HCEC 1CT (cell line): ENCODE data around the gene SERINC3.

Source experiments
- DNase-seq: peaks from one replicate; pipeline ENCODE4 v3.0.0-alpha.2; 2017

The SERINC3 gene

DNA sequence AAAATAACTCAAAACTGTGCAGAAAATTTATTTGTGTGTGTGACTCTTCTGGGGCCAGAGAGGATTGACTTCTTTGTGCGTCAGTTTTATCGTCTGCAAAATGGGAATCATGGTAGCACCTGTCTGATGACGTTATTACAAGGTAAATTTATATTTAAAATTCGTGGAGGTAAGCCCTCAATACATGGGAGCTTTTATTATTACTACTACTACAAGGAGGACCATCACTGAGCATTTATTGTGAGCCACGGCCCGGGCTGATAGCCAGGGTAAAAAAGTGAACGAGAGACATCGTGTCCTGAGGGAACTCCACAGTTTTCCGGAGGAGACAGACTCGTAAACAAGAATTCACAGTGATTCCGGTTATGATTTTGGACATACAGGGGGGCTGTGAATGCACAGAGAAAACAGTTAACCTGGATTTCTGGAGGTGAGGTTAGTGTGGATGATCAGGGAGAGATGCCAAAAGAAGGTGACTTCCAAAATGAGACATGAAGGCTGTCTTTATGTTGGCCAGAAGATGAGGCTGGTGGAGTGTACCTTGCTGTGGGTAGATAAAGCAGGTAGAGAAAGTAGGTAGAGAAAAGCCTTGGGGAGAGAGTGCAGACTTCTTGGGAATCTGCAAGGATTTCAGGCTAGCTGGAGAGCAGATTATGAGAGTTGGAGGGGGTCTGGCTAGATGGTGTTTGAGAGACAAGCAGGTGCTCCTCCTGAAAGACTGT is 10.6 kb upstream of the SERINC3 start:
- DNase-seq, result no peak

DNA sequence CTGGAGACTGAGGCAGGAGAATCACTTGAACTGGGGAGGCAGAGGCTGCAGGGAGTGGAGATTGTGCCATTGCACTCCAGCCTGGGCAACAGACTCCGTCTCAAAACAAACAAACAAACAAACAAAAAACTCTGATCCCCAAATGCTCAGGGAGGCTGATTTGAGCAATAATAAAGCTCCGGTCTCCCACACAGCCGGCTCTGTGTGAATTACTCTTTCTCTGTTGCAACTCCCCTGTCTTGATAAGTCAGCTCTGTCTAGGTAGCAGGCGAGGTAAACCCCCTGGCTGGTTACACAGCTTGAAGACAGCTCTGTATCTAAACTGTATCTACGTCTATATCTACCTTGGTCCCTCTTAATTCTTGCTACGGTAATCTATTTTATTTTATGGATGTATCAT is 6.4 kb upstream of the SERINC3 start:
- no peak for DNase-seq

DNA sequence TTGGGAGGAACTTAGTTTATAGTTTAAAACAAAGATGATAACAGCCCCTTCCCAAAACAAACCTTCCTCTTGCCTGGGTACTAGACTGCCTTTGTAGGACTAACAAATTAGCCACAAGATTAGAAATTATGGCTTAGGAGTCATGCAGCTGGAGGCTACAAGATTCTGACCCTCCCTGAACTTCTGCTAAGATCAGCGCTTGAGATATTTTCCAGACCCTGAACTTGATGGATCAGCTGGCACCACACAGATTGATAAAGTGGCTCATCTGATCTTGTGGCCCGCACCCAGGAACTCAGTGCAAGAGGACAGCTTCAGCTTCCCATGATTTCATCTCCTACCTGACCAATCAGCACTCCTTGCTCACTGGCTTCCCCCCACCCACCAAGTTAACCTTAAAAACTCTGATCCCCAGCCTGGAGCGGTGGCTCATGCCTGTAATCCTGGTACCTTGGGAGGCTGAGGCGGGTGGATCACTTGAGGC is 5.9 kb upstream of the SERINC3 start:
- no peak for DNase-seq

DNA sequence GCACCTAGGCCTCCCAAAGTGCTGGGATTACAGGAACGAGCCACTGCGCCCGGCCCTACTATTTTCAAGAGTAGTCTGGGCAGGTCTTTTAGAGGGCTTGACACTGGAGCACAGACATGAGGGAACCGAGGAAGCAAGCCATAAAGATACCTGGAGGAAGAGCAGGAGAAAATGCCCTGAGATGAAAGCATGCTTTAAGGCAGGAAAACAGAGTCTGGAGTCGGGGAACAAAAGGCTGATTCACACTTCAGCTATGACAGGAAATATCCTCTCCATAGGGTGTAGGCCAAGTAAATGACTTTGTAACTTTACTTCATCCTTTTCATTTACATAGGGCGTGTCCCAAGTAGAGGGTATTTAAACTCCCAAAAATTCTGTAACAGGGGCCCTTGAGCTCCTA is 4.3 kb upstream of the SERINC3 start:
- DNase-seq, result peak; percentile 70

DNA sequence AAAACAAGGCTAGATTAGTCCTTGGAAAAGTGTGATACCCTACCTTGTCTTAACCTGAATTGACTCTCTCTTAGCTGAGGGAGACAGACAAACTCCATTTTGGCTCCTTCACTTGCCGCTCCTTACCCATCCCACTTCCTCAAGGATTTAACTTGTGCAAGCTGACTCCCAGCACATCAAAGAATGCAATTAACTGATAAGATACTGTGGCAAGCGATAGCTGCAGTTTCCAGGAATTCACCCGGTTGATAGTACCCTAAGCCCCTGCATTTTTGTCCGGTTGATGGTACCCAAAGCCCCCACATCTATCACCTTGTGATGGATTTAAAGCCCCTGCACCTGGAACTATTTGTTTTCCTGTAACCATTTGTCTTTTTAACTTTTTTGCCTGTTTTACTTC is 1.9 kb upstream of the SERINC3 start:
- no peak for DNase-seq

DNA sequence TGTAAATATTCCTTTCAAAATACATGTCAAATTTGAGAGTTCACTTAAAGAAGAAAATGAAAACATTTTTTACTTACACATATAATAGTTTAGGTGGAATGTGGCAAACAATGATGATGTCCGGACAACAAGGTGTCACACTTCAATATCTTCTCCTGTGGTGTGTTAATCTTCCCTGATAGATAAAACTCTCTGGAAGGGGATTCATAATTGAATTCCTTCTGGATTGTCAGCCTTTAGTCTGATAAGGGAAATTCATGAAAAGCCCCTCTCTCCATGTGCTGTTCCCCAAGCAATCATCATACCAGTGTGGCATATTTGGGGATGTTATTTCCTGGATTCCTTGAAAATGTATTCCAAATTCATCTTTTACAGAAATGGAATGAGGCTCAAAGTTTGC is 971 bp upstream of the SERINC3 start:
- DNase-seq, result no peak

DNA sequence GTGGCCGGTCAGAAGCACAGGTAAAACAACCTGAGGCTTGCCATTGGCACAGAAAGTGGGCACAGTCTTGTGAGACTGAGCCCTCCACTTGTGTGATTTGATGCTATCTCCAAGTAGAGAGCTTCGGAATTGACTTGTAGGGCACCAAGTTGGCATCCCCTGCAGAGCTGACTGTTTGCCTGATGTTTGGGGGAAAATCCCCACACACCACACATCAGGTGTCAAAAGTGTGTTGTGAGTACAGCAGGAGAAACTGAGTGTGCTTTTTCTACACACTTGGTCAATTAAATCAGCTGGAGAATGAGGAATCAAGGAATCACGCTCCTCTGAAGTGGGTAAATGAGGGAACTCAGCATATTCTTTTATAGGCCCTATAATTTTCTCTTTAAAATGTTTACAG is 989 bp downstream of the SERINC3 start:
- no peak for DNase-seq

DNA sequence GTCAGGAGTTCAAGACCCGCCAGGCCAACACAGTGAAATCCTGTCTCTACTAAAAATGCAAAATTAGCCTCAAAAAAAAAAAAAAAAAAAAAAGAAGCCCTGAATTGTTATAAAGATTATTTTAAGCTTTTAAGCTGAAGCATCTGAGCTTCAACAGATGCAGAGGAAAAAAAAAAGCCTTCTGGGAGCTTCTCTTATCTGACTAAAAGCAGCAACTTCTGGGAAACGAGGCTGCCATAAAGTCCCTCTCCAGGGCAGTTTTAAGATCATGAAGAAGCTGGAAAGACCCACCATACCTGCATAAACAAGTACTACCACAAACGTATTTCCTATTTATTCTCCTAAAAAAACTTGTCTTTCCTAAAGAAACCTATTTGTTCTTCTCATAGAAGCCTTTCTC is 3.6 kb downstream of the SERINC3 start:
- DNase-seq, result no peak

DNA sequence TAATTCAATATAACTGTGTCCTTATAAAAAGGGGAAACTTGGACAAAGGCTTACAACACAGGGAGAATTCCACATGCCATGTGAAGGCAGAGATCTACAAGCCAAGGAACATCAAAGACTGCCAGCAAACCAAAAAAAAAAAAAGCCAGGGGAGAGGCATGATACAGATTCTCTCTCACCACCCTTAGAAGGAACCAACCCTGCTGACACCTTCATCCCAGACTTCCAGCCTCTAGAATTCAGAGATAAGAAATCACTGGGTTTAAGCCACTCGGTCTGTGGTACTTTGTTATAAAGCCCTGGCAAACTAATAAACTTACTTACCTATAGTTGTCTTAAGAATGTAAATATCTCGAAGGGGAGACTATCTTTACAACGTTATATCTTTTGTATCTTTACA is 4.4 kb downstream of the SERINC3 start:
- DNase-seq, result no peak

DNA sequence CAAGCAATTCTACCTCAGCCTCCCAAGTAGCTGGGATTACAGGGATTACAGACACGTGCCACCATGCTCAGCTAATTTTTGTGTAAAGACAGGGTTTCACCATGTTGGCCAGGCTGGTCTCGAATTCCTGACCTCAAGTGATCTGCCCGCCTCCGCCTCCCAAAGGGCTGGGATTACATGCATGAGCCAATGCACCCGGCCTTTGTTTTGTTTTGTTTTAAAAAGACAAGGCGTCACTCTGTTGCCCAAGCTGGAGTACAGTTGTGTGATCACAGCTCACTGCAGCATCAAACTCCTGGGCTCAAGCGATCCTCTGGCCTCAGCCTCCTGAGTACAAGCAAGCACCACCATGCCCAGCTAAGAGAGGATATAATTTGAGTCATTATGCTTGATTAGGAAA is 5.4 kb downstream of the SERINC3 start:
- DNase-seq, result no peak

DNA sequence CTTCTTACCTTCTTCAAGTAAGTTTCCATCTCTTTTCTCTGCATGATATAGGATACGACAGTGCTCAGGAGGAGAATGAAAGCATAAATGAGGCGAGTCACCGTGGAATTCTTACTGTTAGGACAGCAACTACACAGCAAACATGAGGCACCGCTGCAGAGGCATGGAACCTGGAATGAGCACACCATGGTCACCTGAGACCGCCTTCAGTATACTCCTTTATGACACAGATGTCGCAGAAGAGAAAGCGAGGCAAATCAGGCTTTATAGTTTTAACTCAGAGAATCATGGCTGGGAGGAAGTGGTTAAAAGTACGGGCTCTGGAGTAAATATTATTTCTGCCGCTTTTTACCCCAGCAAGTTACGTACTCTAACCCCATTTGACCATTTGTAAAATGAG is 8.0 kb downstream of the SERINC3 start:
- DNase-seq, result no peak

DNA sequence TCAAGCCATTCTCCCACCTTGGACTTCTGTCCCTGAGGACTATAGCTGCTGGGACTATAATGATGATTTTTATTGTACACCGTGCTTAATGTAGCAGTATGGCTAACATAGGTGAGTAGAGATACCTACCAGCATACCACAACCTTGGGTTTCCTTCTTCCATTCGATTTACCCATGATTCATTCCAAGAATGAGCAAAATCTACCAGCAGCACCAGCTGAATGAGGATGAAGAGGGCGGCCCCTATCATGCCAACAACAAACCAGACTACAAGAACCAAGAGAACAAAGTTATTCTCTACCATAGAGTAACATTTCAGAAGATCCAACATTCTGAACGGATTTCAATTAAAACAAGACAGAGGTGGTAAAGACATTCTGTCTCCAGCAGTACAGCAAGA is 12.1 kb downstream of the SERINC3 start:
- no peak for DNase-seq

DNA sequence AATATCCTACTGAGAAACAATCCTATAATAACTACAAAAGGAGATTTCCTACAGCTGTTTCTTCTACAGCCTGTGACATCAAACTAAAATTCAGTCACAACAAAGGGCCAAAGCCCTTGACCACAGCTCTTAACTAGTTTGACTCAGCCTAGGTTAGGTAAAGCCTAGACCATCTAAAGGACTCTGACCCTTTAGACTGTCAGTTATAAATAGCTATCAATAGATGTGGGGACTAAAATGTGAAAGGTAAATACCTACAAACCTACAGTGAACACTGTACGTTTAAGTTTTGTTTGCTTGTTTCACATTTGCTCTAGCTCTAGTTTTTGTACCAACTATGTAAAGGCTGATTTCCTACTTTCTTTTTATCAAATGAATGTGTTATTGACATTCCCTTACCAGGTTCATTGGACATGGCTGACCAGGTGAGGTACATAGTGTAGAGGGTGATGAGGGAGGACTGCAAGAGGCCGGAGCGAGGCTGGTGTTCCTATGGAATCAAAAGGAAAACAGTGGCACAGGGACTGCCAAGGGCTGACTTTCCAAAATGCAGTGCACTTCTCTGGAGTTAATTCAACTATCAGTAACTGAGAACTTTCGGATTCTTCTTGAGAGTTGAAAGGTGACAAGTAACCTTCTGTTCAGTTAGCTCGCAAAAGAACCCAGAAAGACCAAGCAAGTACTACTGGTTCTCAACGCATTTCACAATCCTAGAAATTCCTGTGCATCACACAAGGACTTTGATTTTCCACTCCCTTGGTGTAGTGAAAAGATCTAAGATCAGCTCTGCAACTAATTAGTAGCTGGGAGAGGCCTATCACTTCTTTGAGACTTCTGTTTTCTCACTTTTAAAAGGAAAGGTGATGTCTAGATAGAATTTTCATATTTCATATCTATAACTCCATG is 17.2 kb downstream of the SERINC3 start:
- DNase-seq, result no peak

DNA sequence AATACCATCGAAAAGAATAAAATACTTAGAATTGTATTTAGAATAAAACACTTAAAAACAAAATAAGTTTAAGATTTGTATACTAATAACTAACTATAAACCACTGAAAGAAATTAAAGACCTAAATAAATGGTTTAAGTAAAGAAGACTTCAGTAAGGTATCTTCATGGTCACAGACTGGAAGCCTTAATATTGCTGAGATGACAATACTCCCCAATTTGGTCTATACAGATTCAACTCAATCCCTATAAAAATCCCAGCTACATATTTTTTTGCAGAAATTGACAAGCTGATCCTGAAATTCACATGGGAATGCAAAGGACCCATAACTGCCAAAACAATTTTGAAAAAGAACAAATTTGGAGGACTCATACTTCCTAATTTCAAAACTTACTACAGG is 18.9 kb downstream of the SERINC3 start:
- DNase-seq, result no peak

DNA sequence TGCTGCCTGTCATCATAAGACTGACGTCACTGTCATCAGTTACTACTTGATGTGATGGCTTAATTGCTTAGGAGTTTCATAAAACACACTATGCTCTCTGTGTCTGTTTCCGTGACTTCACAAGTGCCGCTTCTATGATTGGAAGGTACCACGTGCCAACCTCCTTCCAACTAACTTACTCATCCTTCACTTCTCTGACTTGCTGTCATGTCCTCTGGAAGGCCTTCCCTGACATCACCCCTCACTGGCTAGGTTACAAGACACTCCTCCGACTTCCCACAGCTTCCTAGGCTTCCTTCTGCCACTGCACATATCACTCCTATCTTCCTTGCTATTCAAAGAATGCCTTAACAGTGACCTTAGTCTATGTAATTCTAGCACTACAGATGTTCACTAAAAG is 20.4 kb downstream of the SERINC3 start:
- DNase-seq, result no peak

DNA sequence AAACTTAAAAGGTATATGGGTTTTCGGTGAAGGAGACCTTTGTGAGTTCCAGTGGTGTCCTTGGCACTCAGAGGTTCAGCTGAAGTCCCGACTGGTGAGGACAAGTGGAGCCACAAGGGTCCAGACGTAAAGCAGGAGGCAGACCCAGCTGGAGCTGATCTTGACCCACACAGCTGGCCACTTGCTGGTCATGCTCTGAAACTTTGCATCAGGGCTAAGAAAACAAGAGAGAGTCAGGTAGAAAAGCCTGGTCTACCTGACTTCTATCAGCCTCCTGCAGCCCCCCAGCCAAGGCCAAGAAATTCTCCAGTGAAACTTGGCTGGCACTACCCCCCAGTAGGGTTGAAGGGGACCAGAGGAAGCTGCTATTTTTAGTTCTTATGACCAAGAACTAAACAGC is 21.6 kb downstream of the SERINC3 start:
- DNase-seq, result no peak

DNA sequence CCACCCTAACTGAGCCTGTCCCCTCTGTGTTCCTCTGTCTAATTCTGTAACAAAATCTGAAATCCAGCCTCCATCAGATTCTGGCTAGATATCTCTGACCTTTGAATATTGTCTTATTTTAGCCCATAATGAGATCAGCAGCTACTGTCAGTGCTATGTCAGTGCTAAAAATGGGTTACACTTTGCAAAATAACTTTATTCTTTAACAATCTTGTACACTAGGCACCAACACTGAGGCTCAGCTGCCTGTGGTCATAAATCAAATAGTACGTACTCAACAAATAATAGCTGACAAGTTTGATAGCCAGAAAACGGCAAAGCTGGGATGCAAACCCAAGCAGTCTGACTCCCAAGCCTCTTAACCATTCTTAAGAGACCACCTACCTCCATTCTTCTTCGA is 24.1 kb downstream of the SERINC3 start:
- DNase-seq, result no peak

DNA sequence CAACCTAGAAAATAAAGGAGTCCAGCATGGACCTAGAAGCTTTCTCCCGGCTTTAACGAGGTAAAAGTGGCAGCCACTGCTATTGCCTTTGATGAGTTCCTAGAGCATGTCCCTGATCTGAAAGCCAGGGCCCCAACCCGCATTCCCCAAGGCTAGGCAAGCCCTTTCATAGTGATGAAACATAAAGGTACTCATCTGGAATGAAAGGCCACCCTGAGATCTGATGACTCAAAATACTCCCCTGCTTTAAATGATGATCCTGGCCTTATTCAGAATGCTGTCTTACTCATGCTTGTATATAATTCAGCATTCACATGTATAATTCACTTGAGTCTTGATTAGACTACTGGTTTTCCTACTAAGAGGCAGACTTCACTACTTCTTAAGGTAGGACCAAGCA is 24.9 kb downstream of the SERINC3 start:
- DNase-seq, result peak; percentile 98

DNA sequence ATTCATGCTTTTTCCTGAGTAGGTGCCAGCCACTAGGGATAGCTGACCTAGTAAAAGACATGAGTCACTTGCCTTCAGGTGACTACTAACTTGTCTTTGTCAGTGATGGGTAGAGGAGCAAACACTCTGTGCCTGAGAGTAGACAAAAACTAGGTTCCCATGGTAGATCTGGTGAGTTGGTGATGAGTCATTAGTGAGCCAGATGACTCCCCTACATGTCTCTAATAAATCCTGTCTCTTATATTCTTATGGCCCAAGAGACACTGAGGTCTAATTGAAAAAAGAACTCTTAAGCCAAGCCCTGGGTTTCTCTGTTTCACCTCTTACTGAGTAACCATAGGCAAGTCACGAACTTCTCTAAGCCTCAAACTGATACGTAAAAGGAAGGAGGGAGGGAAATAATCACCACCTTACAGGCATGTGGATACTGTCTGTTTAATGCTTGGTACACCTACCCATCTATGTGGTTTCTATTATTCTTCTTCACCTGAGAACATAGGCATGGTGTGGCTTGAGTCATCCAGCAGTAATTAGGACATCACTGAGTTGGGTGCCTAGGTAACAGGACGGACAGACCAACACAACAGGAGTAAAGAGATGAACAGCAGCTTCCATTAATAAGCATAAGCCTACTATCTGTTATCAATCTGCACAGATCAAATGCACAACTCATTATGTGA is 25.9 kb downstream of the SERINC3 start:
- DNase-seq, result peak; percentile 100

DNA sequence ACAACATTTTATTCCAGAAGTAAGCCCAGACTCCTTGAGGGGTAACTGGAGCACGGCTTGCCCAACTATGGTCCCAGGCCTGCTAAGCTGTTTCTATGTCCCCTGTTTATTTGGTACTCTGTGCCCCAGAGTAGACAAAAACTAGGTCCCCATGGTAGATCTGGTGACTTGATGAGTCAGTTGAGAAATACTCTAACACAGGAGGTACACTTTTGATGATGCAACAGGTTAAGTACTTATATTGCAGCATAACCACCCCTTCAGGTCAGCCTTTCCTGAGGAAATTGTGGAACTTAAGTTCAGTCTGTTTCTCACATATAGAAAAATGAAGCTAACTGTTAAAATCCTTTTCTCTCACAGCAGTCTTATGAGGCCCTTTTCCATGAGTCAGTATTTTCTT is 26.6 kb downstream of the SERINC3 start:
- peak; percentile 89 for DNase-seq

DNA sequence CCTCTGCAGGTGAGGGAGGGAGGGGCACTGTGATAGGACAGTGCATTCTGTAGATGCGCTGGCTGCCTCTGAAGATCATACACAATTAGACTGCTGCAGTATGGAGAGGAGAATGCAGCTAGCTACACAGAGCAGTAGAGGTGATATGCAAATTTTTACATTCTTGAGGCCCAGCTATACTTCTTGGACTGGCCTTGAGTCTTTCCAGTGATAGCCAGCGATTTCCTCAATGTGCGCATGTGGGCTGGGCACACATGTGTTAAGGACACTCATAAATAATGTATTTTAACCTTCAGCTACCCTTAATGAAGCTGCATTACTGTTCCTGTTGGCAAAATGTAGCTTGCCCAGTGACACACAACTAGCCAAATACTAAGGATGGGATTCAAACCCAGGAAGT is 27.2 kb downstream of the SERINC3 start:
- peak; percentile 48 for DNase-seq

DNA sequence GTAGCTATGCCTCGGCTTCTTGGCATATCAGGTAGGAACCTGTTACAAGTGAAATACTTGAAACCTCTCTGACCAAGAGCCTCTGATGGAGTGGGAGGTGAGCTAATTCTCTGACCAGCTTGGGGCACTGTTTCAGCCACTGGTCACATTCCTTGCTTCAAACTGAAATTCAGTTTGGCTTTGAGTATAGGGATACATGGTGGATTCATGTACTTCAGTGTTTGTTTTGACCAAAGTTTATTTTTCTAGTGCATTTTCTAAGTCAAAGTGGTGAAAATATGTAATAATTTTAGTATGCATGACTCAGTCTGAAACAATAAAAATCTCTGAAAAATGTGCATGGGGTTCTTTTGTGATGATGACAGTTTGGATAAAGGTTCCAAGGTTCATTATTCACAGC is 27.6 kb downstream of the SERINC3 start:
- peak; percentile 94 for DNase-seq

DNA sequence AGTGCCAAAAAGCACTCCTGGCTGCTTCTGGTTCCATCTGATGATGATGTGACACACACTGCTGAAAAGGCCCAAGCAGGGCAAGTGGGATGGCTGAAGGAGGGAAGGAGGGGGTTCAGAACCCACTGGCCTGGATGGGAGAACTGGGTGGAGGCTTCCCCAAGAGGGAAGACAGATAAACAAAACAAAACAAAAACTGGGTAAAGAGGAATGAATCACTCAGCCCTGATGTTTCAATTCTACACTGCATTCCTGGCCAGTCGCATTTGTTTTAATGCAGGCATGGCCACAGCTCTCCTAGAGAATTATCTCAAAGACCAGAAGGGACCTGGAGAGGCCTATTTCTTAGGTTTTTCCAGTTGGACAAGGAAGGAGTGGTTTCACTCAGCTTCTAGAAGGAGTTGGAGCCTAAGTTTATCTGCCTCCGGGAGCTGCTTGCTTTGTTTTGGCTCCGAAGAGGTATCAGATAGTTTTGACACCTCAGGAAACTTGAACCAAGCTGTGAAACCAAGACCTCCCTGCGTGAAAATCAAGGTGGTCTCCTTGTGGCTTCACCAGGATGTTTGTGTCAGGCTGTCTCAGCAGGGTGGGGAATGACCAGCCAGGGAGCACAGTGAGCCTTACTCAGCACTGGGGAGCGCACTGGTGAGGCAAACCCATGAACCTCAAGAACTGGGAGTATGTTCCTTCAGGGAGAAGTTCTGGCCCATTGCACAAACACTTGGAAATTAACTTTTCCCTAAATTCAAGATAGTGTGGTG is 30.1 kb downstream of the SERINC3 start:
- peak; percentile 73 for DNase-seq
